GM23338 (cell line): ENCODE data around the gene TMUB1.
A peak's percentile ranks its signal among the peaks of the same experiment; 100 is the strongest.

Experiments
- CREB1 ChIP-seq: fragments of 250-450 bp; sonication (Bioruptor Pico); IDR thresholded peaks from 2 replicates; pipeline ENCODE4 v1.5.0; 2020; ENCODE audit warnings: low read depth, mild to moderate bottlenecking, moderate library complexity
- CTCF ChIP-seq, 2 experiments: fragments of 200-600 bp in 1 of 2; sonication (generic) in 1 of 2; conservative IDR thresholded peaks; 2 replicates each; pipeline versions ENCODE4 v1.5.1 to v1.6.1; 2016 to 2017; ENCODE audit warnings: antibody characterized with exemption in 2 of 2, low read depth in 2 of 2, mild to moderate bottlenecking in 2 of 2, moderate library complexity in 1 of 2
- EZH2 ChIP-seq: fragments of 200-600 bp; sonication (generic); IDR thresholded peaks from one replicate; pipeline ENCODE4 v1.8.0; 2017; ENCODE audit warnings: antibody characterized with exemption, mild to moderate bottlenecking, low read depth; ENCODE audit not compliant: unreplicated experiment
- POLR2AphosphoS5 ChIP-seq: IDR thresholded peaks from 2 replicates; pipeline ENCODE4 v1.6.1; 2016; ENCODE audit warnings: antibody characterized with exemption, low read depth
- REST ChIP-seq: IDR thresholded peaks from one replicate; pipeline ENCODE4 v1.6.1; 2018; ENCODE audit warnings: antibody characterized with exemption; ENCODE audit not compliant: unreplicated experiment
- ZNF114 ChIP-seq: fragments of 250-450 bp; sonication (Bioruptor Pico); IDR thresholded peaks from 2 replicates; pipeline ENCODE4 v1.5.0; 2020; ENCODE audit warnings: mild to moderate bottlenecking, moderate library complexity

- TF ChIP-seq CTCF (conservative IDR thresholded peaks at IDR 0.05; ENCODE audit: low read depth in 2 of 2) (peak; percentile 52 to 56), EZH2 (no peak), POLR2AphosphoS5 (no peak), REST (no peak), CREB1 (no peak), ZNF114 (CRISPR knock-in tag) (no peak)
Observed at GRCh38 chr7:151076863-151077704, 6.2 kb downstream of the TMUB1 start.
